Uterus (tissue), 2 donors: ENCODE data around the gene MASP2.

ENCODE experiments used
- POLR2A ChIP-seq, 2 donors: fragments of 450-650 bp; IDR thresholded peaks; one replicate each; pipeline ENCODE4 v1.6.1; 2016; ENCODE audit warnings: antibody characterized with exemption in 2 of 2, mild to moderate bottlenecking in 1 of 2, moderate library complexity in 1 of 2
- TF ChIP-seq, protein P1 (sequence below), 4 experiments: fragments of 200-600 bp in 2 of 4; fragments of 450-650 bp in 2 of 4; sonication (generic) in 2 of 4; IDR thresholded peaks; one replicate each; pipeline ENCODE4 v1.5.1; 2016 to 2019; ENCODE audit warnings: antibody characterized with exemption in 4 of 4, mild to moderate bottlenecking in 2 of 4, moderate library complexity in 1 of 4

DNA sequence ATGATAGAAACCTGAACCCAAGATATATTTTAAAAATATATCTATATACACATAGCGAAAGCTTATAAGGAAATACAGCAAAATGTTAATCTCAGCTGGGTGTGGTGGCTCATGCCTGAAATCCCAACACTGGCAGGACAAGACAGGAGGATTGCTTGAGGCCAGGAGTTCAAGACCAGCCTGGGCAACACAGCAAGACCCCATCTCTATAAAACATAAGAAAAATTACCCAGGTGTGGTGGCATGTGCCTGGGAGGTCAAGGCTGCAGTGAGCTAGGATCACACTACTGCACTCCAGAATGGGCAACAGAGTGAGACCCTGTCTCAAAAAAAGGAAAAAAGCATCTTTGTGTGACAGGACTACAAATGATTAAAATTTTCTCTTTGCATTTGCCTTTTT is 18.8 kb upstream of the MASP2 start:
- TF ChIP-seq, protein P1, sequence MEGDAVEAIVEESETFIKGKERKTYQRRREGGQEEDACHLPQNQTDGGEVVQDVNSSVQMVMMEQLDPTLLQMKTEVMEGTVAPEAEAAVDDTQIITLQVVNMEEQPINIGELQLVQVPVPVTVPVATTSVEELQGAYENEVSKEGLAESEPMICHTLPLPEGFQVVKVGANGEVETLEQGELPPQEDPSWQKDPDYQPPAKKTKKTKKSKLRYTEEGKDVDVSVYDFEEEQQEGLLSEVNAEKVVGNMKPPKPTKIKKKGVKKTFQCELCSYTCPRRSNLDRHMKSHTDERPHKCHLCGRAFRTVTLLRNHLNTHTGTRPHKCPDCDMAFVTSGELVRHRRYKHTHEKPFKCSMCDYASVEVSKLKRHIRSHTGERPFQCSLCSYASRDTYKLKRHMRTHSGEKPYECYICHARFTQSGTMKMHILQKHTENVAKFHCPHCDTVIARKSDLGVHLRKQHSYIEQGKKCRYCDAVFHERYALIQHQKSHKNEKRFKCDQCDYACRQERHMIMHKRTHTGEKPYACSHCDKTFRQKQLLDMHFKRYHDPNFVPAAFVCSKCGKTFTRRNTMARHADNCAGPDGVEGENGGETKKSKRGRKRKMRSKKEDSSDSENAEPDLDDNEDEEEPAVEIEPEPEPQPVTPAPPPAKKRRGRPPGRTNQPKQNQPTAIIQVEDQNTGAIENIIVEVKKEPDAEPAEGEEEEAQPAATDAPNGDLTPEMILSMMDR (IDR thresholded peaks at IDR 0.05): no peak
- no peak for TF ChIP-seq POLR2A (IDR thresholded peaks at IDR 0.05)
